Astrocyte (in vitro differentiated cells and primary cell): Measurements from ENCODE around the gene METTL26. TPM values are rescaled to one million over a fixed set of nuclear protein-coding genes. Genes with fewer than 3 reads are reported as not detected.

Experiments used
- DNase-seq: peaks from one replicate; pipeline ENCODE4 v3.0.0-alpha.2; 2010; ENCODE audit warnings: low read depth
- FAIRE-seq: peaks from 2 replicates; lab custom pipeline; 2011; peaks lifted over from hg19 to GRCh38; lab: Jason Lieb, UNC
- H2AFZ ChIP-seq: 2 replicates; pipeline ENCODE4 v1.6.0; 2012; ENCODE audit warnings: low read depth, low read length, inconsistent platforms
- H3K27ac ChIP-seq: 2 replicates; pipeline ENCODE4 v1.5.1; 2011; ENCODE audit warnings: low read depth, low read length, inconsistent platforms
- H3K27me3 ChIP-seq: 2 replicates; pipeline ENCODE4 v1.6.0; 2011; ENCODE audit warnings: low read length, inconsistent platforms; ENCODE audit not compliant: insufficient read depth
- H3K36me3 ChIP-seq: 2 replicates; pipeline ENCODE4 v1.5.1; 2011; ENCODE audit warnings: low read length, inconsistent platforms; ENCODE audit not compliant: insufficient read depth
- H3K4me1 ChIP-seq: 2 replicates; pipeline ENCODE4 v1.5.1; 2011; ENCODE audit warnings: low read length, inconsistent platforms; ENCODE audit not compliant: insufficient read depth
- H3K4me2 ChIP-seq: 2 replicates; pipeline ENCODE4 v1.6.0; 2012; ENCODE audit warnings: low read length, inconsistent platforms
- H3K4me3 ChIP-seq: 2 replicates; pipeline ENCODE4 v1.5.1; 2011; ENCODE audit warnings: low read depth, mild to moderate bottlenecking, low read length, inconsistent platforms; ENCODE audit not compliant: insufficient read depth
- H3K79me2 ChIP-seq: 2 replicates; pipeline ENCODE4 v1.6.0; 2012; ENCODE audit warnings: mild to moderate bottlenecking, low read length, inconsistent platforms; ENCODE audit not compliant: insufficient read depth
- H3K9ac ChIP-seq: 2 replicates; pipeline ENCODE4 v1.6.0; 2012; ENCODE audit warnings: mild to moderate bottlenecking, low read length, inconsistent platforms
- H3K9me3 ChIP-seq: 2 replicates; pipeline ENCODE4 v1.5.1; 2012; ENCODE audit warnings: low read depth, mild to moderate bottlenecking, low read length, inconsistent platforms; ENCODE audit not compliant: insufficient read depth
- H4K20me1 ChIP-seq: 2 replicates; pipeline ENCODE4 v1.6.0; 2012; ENCODE audit warnings: low read length, inconsistent platforms; ENCODE audit not compliant: insufficient read depth
- H3K27ac Mint-ChIP-seq: one replicate; pipeline ENCODE4 v1.8.0; 2021; ENCODE audit warnings: mild to moderate bottlenecking, mixed read lengths; ENCODE audit not compliant: unreplicated experiment
- H3K27me3 Mint-ChIP-seq: one replicate; pipeline ENCODE4 v1.8.0; 2021; ENCODE audit warnings: low read depth, mixed read lengths; ENCODE audit not compliant: unreplicated experiment
- H3K36me3 Mint-ChIP-seq: one replicate; pipeline ENCODE4 v1.8.0; 2021; ENCODE audit warnings: low read depth, mixed read lengths; ENCODE audit not compliant: unreplicated experiment
- H3K4me1 Mint-ChIP-seq: one replicate; pipeline ENCODE4 v1.8.0; 2021; ENCODE audit warnings: low read depth, mixed read lengths; ENCODE audit not compliant: unreplicated experiment
- H3K4me3 Mint-ChIP-seq: one replicate; pipeline ENCODE4 v1.8.0; 2021; ENCODE audit warnings: mild to moderate bottlenecking, moderate library complexity, mixed read lengths; ENCODE audit not compliant: unreplicated experiment
- H3K9me3 Mint-ChIP-seq: one replicate; pipeline ENCODE4 v1.8.0; 2021; ENCODE audit warnings: mild to moderate bottlenecking, mixed read lengths; ENCODE audit not compliant: unreplicated experiment
- EZH2 ChIP-seq: IDR thresholded peaks from 2 replicates; pipeline ENCODE4 v1.6.1; 2012; ENCODE audit warnings: mild to moderate bottlenecking, low read length, inconsistent platforms; ENCODE audit not compliant: insufficient read depth
- total RNA-seq: library from RNA; stranded (reverse); gene quantifications from 2 replicates; pipeline ENCODE4 v1.2.1, GENCODE V29; 2021
- TF ChIP-seq, protein P1 (sequence below): IDR thresholded peaks from 2 replicates; pipeline ENCODE4 v1.5.1; 2011; ENCODE audit warnings: low read depth, mild to moderate bottlenecking, inconsistent platforms, low read length, moderate library complexity; ENCODE audit not compliant: insufficient read depth

METTL26 gene
- total RNA-seq, 1 donor from 2014 or later: 56.4 TPM

DNA sequence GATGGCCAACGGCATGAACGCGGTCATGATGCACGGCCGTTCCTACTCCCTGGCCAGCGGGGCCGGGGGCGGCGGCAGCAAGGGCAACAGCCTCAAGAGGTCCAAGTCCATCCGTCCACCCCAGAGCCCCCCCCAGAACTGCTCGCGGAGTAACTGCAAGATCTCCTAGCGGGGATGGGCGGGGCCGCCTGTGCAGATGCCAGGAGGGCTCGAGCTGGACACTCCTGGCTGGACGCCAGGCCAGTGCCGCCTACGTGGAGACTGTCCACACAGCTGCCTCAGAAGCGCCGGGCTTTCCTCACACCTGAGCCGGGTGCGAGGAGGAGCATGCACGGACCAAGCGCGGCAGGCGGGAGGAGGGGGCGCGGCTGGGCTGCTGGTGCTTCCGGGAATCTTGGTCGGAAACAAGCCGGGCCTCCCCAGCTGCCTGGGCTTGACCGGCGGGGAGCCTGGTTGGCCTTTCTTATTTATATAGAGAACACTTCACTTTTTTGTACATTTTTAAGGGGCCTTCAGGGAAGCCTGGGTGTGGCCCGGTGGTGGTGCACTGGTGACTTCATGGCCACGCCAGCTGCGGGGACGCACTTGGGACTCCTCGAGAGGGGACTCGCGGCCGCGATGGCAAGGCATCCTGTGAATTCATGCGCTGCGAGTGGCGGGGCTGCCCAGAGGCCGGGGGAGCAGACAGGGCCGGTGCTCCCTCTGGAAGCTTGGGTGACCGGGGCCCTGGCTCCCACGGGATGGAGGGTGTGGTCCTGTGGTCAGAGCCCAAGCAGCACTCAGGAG, 8.5 kb downstream of the METTL26 start:
- Histone ChIP-seq H3K79me2 (peaks cover 2% of the 10 kb centered on the region), H3K9ac (no peak overlapping the region), H3K9me3 (no peaks in the 10 kb centered on the region), H3K27me3 (no peaks in the 10 kb centered on the region), H3K4me2 (peak overlapping the region; percentile 52), H3K4me1 (peaks cover 22% of the 10 kb centered on the region), H3K27ac (no peak overlapping the region), H2AFZ (no peak overlapping the region), H3K4me3 (no peak overlapping the region), H3K36me3 (no peaks in the 10 kb centered on the region), H4K20me1 (peaks cover 8% of the 10 kb centered on the region)
- Mint-ChIP-seq H3K36me3 (peaks cover 7% of the 10 kb centered on the region), H3K4me1 (peaks cover 4% of the 10 kb centered on the region), H3K9me3 (no peaks in the 10 kb centered on the region), H3K27ac (no peak overlapping the region), H3K4me3 (peak overlapping the region; percentile 50), H3K27me3 (no peaks in the 10 kb centered on the region)
- no peak for DNase-seq
- FAIRE-seq: no peak
- TF ChIP-seq EZH2: no peak
- TF ChIP-seq, protein P1, sequence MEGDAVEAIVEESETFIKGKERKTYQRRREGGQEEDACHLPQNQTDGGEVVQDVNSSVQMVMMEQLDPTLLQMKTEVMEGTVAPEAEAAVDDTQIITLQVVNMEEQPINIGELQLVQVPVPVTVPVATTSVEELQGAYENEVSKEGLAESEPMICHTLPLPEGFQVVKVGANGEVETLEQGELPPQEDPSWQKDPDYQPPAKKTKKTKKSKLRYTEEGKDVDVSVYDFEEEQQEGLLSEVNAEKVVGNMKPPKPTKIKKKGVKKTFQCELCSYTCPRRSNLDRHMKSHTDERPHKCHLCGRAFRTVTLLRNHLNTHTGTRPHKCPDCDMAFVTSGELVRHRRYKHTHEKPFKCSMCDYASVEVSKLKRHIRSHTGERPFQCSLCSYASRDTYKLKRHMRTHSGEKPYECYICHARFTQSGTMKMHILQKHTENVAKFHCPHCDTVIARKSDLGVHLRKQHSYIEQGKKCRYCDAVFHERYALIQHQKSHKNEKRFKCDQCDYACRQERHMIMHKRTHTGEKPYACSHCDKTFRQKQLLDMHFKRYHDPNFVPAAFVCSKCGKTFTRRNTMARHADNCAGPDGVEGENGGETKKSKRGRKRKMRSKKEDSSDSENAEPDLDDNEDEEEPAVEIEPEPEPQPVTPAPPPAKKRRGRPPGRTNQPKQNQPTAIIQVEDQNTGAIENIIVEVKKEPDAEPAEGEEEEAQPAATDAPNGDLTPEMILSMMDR: no peak

DNA sequence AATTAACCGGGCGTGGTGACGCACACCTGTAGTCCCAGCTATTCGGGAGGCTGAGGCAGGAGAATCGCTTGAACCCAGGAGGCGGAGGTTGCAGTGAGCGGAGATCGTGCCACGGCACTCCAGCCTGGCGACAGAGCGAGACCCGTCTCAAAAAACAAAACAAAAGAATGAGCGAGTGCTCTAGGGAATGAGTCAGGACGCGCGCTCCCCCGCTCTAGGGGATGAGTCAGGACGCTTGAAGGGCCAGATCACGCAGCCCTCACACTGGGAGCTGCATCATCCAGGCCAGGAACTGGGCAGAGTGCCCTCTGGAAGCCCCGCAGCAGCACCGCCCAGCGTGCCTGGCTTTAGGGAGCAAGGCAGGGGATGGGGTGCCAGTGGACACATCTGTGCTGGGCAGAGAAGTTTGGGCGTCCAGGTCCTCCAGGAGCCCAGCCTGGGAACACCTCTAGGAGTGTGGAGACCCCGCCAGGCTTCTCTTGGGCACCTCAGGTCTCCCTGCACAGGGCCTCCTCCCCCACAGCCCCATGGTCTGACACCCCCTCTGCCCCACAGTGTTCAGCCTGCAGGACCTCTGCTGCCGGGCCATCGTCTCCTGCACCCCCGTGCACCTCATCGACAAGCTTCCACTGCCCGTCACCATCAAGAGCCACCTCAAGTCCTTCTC, 9.2 kb downstream of the METTL26 start:
- peak; percentile 94 for DNase-seq
- Histone ChIP-seq H4K20me1 (peaks cover 10% of the 10 kb centered on the region), H3K27me3 (no peaks in the 10 kb centered on the region), H3K9ac (peak overlapping the region; percentile 55), H3K4me3 (no peak overlapping the region), H3K4me1 (peaks cover 28% of the 10 kb centered on the region), H3K79me2 (peaks cover 2% of the 10 kb centered on the region), H2AFZ (no peak overlapping the region), H3K36me3 (no peaks in the 10 kb centered on the region), H3K27ac (peak overlapping the region; percentile 73), H3K9me3 (no peaks in the 10 kb centered on the region), H3K4me2 (peak overlapping the region; percentile 52)
- H3K27ac Mint-ChIP-seq: peak overlapping the region; percentile 18
- peak overlapping the region; percentile 50 for H3K4me3 Mint-ChIP-seq
- peak; percentile 81 for FAIRE-seq
- H3K4me1 Mint-ChIP-seq: peaks cover 4% of the 10 kb centered on the region
- TF ChIP-seq EZH2: no peak
- TF ChIP-seq, protein P1: no peak
- H3K9me3 Mint-ChIP-seq: no peaks in the 10 kb centered on the region
- no peaks in the 10 kb centered on the region for H3K27me3 Mint-ChIP-seq
- peaks cover 7% of the 10 kb centered on the region for H3K36me3 Mint-ChIP-seq
